ENCODE measurements around the gene CBX1. TPM values are rescaled to one million over a fixed set of nuclear protein-coding genes. Genes with fewer than 3 reads are reported as not detected.

CBX1 gene
- total and polyA plus RNA-seq, 2 of the 13 experiments (the other 11 are each of a cell fraction or from before 2014, with no cell fraction given): 17.8 to 108 TPM

DNA sequence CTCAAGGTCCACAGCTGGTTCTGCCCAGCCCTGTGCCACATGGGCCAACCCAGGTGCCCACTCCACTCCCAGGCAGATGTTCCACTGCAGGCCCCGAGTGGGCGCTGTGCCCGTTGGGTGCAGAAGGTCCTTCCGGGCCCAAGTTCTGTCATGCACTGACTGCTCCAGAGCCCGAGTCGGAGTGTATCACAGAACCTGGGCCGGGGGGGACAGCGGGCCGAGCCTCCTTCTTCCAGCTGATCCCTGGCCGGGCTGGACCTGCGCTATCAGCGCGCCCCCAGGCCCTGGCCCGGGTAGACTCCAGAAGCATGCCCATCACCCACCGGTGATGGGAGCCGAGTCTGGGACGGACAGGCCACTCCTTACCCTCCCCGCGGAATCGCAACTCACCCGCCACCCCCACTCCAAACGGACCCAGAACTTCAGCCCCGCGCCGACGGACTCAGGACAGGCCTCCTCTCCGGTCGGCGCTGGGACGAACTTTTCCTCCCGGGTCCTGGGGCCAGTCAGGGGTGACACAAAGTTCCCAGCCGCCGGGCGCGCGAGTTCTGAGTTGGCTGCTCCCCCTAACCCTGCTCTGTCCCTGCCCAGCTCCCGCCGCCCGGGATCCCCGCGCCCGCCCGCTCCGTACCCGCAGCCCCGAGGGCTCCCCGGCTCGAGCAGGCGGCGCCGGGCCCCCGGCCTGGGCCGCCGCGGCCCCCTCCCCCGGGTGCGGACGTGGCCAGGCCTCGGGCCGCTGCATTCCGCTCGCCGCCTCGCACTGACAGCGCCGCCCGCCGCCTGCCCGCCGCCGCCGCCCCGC lies 64.0 kb downstream of the CBX1 start, which contains the start of gene COPZ2 (continued):
- TF ChIP-seq, protein P1, sequence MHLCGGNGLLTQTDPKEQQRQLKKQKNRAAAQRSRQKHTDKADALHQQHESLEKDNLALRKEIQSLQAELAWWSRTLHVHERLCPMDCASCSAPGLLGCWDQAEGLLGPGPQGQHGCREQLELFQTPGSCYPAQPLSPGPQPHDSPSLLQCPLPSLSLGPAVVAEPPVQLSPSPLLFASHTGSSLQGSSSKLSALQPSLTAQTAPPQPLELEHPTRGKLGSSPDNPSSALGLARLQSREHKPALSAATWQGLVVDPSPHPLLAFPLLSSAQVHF (CRISPR knock-in tag; IDR thresholded peaks at IDR 0.05): no peak
- TF ChIP-seq ZNF350 (CRISPR knock-in tag; IDR thresholded peaks at IDR 0.05; ENCODE audit: borderline replicate concordance, low read depth) (0 out of 2 replicates have a peak, but pooled peaks have one; percentile 59), MBNL3 (CRISPR knock-in tag; conservative IDR thresholded peaks at IDR 0.05) (no peak), BCL6 (CRISPR knock-in tag; IDR thresholded peaks at IDR 0.05) (no peak), ZNF292 (CRISPR knock-in tag; IDR thresholded peaks at IDR 0.05; ENCODE audit: borderline replicate concordance, low read depth) (0 out of 2 replicates have a peak, but pooled peaks have one; percentile 29), AHR (CRISPR knock-in tag; IDR thresholded peaks at IDR 0.05) (no peak), SMARCC2 (IDR thresholded peaks at IDR 0.05) (no peak), HOXA5 (CRISPR knock-in tag; IDR thresholded peaks at IDR 0.05) (peak; percentile 29; the same call in 1 of the 2 replicates), ZNF225 (CRISPR knock-in tag; IDR thresholded peaks at IDR 0.05) (0 out of 2 replicates have a peak, but pooled peaks have one; percentile 58), ZNF776 (CRISPR knock-in tag; IDR thresholded peaks at IDR 0.05) (0 out of 2 replicates have a peak, but pooled peaks have one; percentile 11), ZNF605 (CRISPR knock-in tag; IDR thresholded peaks at IDR 0.05) (no peak), HCFC1 (IDR thresholded peaks at IDR 0.05; ENCODE audit: low read depth, low read length) (no peak), MTA1 (CRISPR knock-in tag; IDR thresholded peaks at IDR 0.05; ENCODE audit: borderline replicate concordance) (peak; percentile 29; the same call in 1 of the 2 replicates)
- TF ChIP-seq, protein P2, sequence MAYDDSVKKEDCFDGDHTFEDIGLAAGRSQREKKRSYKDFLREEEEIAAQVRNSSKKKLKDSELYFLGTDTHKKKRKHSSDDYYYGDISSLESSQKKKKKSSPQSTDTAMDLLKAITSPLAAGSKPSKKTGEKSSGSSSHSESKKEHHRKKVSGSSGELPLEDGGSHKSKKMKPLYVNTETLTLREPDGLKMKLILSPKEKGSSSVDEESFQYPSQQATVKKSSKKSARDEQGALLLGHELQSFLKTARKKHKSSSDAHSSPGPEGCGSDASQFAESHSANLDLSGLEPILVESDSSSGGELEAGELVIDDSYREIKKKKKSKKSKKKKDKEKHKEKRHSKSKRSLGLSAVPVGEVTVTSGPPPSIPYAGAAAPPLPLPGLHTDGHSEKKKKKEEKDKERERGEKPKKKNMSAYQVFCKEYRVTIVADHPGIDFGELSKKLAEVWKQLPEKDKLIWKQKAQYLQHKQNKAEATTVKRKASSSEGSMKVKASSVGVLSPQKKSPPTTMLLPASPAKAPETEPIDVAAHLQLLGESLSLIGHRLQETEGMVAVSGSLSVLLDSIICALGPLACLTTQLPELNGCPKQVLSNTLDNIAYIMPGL (CRISPR knock-in tag; IDR thresholded peaks at IDR 0.05; ENCODE audit: borderline replicate concordance in 1 of 2, low read depth in 1 of 2): peak; percentile 93 to 94
- TF ChIP-seq, protein P3, sequence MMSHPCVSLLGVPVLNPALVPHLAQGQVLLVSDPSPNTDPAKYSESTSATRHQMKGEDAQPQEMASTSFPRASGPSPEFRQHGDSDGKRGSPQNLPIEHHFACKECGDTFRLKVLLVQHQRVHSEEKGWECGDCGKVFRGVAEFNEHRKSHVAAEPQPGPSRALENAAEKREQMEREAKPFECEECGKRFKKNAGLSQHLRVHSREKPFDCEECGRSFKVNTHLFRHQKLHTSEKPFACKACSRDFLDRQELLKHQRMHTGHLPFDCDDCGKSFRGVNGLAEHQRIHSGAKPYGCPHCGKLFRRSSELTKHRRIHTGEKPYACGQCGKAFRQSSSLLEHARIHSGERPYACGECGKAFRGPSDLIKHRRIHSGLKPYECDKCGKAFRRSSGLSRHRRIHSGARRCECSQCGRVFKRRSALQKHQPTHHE (CRISPR knock-in tag; IDR thresholded peaks at IDR 0.05; ENCODE audit: borderline replicate concordance): 0 out of 2 replicates have a peak, but pooled peaks have one; percentile 25
- TF ChIP-seq, protein P4, sequence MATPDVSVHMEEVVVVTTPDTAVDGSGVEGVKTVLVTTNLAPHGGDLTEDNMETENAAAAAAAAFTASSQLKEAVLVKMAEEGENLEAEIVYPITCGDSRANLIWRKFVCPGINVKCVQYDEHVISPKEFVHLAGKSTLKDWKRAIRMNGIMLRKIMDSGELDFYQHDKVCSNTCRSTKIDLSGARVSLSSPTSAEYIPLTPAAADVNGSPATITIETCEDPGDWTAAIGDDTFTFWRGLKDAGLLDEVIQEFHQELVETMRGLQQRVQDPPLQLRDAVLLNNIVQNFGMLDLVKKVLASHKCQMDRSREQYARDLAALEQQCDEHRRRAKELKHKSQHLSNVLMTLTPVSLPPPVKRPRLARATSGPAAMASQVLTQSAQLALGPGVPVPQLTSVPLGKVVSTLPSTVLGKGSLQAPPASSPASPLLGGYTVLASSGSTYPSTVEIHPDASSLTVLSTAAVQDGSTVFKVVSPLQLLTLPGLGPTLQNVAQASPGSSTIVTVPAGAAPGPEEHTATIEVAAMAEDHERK (CRISPR knock-in tag; IDR thresholded peaks at IDR 0.05; ENCODE audit: low read depth): no peak
- TF ChIP-seq, protein P5, sequence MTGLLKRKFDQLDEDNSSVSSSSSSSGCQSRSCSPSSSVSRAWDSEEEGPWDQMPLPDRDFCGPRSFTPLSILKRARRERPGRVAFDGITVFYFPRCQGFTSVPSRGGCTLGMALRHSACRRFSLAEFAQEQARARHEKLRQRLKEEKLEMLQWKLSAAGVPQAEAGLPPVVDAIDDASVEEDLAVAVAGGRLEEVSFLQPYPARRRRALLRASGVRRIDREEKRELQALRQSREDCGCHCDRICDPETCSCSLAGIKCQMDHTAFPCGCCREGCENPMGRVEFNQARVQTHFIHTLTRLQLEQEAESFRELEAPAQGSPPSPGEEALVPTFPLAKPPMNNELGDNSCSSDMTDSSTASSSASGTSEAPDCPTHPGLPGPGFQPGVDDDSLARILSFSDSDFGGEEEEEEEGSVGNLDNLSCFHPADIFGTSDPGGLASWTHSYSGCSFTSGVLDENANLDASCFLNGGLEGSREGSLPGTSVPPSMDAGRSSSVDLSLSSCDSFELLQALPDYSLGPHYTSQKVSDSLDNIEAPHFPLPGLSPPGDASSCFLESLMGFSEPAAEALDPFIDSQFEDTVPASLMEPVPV (CRISPR knock-in tag; IDR thresholded peaks at IDR 0.05): no peak
- TF ChIP-seq, protein P6, sequence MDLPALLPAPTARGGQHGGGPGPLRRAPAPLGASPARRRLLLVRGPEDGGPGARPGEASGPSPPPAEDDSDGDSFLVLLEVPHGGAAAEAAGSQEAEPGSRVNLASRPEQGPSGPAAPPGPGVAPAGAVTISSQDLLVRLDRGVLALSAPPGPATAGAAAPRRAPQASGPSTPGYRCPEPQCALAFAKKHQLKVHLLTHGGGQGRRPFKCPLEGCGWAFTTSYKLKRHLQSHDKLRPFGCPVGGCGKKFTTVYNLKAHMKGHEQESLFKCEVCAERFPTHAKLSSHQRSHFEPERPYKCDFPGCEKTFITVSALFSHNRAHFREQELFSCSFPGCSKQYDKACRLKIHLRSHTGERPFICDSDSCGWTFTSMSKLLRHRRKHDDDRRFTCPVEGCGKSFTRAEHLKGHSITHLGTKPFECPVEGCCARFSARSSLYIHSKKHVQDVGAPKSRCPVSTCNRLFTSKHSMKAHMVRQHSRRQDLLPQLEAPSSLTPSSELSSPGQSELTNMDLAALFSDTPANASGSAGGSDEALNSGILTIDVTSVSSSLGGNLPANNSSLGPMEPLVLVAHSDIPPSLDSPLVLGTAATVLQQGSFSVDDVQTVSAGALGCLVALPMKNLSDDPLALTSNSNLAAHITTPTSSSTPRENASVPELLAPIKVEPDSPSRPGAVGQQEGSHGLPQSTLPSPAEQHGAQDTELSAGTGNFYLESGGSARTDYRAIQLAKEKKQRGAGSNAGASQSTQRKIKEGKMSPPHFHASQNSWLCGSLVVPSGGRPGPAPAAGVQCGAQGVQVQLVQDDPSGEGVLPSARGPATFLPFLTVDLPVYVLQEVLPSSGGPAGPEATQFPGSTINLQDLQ (CRISPR knock-in tag; IDR thresholded peaks at IDR 0.05): no peak
